SKM-1 (cell line): ENCODE data around the gene NPAS4.
"Not testable (repeated sequence)": the region's sequence is repeated elsewhere in the genome, so short reads cannot be mapped to it uniquely, and the experiment has no call there.

Experiments
- DNase-seq: peaks from one replicate; lab custom pipeline; 2025; ENCODE audit not compliant: unreplicated experiment; lab: John Stamatoyannopoulos, UW

NPAS4 gene

DNA sequence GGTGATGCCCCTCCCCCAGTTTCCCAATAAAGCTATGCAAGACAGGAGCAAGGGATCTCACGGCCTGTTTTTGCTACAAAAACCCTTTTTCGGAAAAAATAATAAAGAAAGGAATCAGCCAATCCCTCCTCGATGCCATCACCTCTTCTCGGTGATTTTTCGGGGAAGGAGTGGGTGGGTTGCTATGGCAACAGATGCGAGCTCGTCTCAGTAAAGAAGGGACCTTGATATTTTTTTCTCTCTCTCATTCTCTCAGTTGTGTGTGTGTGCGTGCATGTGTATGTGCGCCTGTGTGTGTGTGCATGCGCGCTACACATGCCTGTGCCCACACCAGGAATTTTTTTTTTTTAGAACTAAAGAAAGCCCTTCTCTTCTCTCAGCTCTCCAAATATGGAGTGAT lies 3.8 kb upstream of the NPAS4 start:
- no peak for DNase-seq

DNA sequence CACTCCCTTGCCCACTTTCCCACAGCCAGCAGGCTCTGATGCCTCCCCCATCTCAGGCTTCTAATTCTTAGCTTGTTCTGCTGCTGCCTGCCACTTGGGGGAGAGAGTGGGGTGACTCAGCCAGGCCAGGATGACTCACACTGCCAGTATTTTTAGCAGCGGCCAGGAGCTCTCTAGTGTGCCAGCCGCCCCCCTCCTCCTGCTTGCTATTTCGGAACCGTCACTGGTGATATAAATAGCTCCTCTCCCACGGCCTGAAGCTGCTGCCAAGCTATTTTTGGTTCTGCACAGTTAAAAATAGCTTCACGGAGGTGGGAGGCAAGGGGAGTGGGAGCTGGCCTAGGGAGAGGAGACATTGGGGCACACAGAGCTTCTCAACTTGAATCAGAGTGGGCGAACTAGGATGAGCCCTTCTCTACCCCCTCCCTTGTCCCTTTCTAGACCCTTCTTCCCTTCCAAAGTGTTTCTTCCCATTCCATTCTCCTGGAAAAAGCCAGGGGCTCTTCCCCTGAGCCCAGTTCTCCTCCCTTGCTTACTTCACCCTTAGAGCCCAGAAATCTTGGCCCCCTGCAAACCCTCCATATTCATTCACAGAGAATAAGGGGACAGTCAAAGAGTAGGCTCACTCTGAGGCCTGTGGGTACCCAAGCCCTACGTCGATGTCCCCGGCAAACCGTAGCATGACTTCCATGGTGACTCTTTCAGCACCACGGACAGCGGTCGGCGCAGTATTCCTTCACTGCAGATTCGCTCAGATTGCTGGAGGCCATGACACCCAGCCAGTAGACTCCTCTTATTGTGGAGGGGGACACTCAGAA lies 2.5 kb upstream of the NPAS4 start:
- DNase-seq: peak; percentile 7

DNA sequence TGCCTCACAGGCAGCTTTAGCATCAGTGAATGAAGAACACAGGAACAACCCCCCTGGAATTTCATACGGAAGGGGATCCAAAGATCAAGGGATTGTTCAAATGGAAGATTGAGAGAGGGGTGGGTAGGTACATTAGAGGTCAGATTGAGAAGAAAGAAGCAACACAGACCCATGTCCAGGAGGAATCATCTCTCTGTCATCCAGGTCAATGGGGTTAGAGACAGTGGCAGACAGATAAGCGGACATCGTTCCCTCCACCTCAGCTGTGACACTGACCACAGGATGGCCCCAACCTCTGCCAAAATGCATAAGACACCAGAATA lies 1.9 kb upstream of the NPAS4 start:
- DNase-seq: no peak

DNA sequence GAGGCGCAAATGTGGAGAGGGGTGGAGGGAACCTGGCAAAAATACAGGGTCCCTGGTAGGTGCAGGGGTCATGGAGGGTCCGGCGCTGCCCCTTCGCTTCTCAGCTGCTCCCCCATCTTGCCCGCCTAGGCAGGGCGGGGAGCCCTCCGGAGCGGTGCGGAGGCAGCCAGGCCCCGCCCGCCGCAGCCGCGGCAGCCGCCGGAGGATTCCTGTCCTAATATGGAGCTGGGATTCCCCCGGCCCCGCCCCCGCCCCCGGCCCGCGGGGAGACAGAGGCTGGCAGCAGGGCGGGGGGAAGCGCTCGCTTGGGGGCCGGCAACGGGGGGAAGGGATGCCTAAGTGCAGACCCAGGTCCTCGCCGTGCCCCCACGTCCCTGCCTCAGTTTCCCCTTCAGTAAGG lies 1.0 kb upstream of the NPAS4 start:
- no peak for DNase-seq

DNA sequence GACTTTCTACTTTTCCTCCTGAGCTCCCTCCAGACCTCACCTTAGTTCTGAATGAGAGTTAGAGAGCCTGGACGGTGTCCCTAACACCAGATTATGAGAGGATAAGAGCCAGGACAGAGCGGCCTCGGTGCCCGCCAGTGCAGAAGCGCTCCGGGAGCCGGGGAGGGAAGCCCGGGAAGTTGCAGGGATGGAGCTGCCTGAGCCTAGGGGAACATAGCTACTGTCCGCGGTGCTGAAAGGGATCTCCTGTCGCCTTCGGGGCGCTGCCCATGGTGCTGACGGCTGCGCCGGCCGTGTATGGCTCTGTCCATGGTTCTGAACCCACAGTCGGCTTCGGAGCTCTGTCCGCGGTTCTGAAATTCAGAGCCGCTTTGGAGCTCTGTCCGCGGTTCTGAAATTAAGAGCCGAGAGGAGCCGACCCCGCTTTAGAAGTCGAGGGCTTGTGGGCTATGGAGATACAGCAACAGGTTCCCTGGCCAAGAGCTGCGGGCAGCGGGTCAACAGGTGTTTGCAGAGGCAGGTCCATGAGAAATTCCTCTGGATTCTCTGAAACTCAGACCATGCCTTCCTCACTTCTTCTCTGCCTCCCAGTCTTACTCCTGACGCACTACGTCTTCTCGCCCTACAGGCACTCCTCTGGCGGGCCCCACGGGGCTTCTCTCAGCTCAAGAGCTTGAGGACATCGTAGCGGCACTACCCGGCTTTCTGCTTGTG lies 814 bp downstream of the NPAS4 start:
- DNase-seq: peak; percentile 18

DNA sequence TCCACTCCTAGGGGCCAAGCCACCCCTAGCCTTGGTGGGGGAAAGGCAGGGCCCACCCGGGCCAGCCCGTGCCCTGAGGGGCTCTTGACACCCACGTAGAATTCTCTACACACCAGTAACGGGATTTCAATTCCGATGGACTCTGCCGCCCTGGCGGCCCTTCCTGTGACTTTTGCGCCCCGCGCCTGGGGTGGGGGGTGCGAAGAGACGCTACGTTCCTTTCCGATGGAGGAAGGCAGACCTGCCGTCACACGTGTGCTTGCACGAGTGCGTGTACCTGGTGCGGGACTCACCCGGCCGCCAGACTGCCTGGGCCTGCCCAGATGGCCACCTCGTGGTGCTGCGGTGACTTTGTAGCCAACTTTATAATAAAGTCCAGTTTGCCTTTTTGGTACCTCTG lies 5.5 kb downstream of the NPAS4 start:
- no peak for DNase-seq

DNA sequence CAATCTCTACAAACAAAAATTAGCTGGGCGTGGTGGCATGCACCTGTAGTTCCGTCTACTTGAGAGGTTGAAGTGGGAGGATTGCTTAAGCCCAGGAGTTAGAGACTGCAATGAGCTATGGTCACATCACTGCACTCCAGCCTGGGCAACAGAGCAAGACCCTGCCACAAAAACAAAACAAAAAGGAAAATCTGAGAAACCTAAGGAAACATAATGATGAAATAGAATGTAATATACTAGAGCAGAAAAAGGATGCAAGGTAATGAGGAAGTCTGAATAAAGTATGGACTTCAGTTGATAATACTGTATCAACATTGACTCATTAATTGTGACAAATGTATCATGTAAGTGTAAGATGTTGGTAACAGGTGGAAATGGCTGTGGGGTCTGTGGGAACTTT lies 8.1 kb downstream of the NPAS4 start:
- no peak for DNase-seq

DNA sequence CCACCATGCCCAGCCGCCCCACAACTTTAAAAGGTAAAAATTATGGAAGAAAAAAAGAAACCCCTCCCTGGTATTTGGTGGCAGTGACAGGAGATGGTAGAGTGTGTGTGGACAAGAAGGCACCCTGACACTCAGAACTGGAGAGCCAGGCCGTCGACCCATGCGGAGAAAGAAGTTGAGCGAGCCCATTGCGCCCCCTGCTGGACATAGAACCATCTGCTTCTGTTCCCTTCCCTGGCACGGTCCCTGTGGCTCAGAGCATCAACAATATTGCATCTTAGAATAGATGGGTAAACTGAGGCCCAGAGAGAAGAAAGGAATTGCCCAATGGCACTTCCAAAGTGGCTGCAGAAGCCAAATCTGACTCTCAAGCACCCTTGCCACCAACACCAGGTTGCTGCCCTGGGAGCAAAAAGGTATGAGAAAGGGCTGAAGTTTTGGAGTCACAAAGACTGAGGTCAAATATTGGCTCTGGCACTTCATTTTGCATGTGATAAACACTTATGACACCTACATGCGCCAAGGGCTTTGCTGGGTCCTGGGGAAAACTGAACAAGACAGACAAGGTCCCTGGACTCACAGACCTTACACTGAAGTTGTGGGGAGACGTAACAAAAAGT lies 9.3 kb downstream of the NPAS4 start:
- DNase-seq: peak; percentile 72

DNA sequence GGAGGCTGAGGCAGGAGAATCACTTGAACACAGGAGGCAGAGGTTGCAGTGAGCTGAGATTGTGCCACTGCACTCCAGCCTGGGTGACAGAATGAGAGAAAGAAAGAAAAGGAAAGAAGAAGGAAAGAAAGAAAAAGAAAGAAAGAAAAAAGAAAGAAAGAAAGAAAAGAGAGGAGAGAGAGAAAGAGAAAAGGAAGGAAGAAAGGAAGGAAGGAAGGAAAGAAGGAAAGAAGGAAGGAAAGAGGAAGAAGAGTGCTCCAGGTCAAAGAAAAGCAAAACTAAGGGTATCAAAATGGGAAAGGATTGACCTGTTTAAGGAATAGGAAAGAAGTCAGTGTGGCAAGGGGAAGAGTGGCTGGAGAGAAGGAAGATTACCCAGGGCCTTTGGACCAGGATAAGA lies 10.5 kb downstream of the NPAS4 start:
- not testable (repeated sequence) for DNase-seq

DNA sequence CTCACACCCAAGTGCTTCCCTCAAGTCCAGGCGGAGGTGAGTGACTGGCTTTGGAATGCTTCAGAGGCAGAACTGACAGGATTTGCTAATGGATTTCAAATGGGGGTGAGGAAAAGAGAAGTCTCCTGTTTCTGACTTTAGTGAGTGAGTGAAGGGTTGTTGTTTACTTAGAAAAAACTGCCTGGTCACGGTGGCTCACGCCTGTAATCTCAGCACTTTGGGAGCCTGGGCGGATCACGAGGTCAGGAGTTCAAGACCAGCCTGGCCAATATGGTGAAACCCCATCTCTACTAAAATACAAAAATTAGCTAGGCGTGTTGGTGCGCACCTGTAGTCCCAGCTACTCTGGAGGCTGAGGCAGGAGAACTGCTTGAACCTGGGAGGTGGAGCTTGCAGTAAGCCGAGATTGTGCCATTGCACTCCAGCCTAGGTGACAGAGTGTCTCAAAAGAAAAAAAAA lies 11.1 kb downstream of the NPAS4 start:
- not testable (repeated sequence) for DNase-seq

DNA sequence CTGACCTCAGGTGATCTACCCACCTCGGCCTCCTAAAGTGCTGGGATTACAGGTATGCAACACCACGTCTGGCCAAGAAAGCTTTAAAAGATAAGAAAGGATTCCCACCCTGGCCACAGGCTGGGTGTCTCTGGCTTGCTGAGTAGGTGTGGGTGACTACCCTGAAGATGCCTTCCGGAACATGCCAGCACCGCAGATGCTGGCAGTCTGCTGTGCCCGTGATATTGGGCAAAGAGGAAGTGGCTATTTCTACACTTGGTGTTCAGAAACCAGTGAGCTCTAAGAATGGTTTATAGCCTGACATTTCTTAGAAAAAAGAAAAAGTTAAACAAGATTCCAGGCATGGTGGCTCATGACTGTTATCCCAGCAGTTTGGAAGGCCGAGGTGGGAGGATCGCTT lies 11.8 kb downstream of the NPAS4 start:
- no peak for DNase-seq

DNA sequence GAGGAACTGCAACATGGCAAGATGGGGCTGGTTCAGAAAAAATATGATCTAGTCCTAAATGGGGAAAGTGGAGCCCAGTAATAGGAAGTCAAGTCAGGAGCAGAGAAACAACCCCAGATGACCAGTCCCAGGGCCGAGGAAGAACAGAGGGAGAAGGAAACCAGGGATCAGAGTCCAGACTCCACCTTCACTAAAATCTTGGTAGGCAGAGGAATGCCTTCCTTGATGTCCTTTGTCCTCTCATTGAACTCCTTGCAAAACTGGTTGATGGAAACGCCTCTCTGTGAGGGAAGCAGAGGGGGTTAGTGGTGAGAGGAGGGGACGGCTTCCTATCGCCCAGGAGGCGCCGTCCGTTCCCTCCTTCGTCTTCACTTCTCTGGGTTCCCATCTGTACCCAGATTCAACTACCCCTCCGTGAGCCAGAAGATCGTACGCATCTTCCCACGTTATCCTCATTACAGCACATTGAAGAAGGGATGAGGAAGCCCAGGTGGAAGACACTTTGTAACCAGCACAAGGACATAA lies 17.2 kb downstream of the NPAS4 start:
- DNase-seq: no peak

DNA sequence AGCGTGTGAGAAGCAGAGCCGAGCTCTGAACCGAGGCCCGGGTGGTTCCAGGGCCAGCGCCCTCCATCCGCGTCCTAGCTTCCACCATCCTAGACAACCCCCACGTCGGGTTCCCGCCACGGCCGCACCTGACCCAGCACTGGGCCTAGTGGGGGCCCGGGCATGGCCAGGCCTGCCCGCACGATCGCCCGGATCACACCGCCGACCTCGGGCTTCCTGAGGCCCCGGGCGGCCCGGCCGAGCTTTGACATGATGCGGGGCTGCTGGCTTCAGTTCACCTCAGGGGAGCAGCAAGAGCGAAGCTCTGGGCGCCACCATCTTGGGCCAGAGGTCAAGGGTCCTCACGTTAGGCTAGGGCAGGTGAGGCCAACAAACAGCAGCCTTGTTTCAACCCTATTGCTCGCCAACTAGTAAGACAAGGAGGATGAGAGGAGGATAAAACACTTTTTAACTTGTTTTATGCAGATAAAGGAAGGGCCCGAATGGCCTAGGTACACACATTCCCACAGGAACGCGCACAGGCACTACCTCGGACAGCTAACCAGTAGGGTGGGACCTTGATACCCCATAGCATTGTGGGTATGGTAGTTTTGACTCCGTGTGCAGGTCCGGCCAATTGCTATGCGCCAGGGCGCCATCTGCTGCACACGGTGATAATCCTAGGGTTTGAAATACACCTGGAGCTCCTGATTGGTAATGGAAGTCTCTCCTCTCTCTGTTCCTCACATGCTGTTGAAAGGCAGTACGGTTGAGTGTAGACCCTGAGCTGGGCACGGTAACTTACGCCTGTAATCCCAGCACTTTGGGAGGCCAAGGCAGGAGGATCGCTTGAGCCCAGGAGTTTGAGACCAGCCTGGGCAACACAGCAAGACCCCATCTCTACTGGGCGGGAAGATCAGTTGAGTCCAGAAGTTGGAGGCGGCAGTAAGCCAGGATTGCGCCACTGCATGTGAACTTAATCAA lies 17.9 kb downstream of the NPAS4 start, which contains the start of gene MRPL11:
MRPL11 (minus strand) TSS at position 345 of the 963 bp plus-strand sequence; CDS start at position 251, 94 bp downstream.
- peak; percentile 91 for DNase-seq

DNA sequence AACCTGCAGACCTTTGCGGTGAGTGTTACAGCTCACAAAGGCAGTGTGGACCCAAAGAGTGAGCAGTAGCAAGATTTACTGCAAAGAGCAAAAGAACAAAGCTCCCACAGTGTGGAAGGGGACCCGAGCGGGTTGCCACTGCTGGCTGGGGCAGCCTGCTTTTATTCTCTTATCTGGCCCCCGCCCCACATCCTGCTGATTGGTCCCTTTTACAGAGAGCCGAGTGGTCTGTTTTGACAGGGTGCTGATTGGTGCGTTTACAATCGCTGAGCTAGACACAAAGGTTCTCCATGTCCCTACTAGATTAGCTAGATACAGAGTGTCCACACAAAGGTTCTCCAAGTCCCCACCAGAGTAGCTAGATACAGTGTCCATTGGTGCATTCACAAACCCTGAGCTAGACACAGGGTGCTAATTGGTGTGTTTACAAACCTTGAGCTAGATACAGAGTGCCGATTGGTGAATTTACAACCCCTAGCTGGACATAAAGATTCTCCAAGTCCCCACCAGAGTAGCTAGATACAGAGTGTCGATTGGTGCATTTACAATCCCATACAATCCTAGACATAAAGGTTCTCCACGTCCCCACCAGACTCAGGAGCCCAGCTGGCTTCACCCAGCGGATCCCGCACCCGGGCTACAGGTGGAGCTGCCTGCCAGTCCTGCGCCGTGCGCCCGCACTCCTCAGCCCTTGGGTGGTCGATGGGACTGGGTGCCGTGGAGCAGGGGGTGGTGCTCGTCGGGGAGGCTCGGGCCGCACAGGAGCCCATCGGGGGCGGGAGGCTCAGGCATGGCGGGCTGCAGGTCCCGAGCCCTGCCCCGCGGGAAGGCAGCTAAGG lies 19.5 kb downstream of the NPAS4 start:
- not testable (repeated sequence) for DNase-seq

DNA sequence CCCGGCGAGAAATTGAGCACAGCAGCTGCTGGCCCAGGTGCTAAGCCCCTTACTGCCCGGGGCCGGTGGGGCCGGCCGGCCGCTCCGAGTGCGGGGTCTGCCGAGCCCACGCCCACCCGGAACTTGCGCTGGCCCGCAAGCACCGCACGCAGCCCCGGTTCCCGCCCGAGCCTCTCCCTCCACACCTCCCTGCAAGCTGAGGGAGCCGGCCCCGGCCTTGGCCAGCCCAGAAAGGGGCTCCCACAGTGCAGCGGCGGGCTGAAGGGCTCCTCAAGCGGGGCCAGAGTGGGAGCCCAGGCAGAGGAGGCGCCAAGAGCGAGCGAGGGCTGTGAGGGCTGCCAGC lies 20.1 kb downstream of the NPAS4 start:
- not testable (repeated sequence) for DNase-seq

DNA sequence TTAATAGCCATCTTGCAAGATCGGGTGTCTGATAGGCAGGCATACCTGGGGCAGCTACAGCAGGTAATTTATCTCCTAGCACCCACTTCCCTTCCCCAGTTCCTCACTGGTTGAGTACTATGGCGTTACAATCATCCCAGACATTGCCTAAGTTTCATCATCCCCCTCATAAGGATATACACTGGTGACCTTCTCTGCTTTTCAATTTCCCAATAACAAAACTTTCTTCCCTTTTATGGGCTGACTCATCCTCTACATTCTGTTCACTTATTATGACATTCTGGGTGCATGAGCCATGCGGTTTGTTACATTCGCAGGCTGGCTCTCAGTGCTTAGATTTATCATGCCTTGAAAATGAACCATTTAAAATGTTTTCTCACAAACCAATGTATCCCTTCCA lies 22.8 kb downstream of the NPAS4 start:
- DNase-seq: peak; percentile 96

DNA sequence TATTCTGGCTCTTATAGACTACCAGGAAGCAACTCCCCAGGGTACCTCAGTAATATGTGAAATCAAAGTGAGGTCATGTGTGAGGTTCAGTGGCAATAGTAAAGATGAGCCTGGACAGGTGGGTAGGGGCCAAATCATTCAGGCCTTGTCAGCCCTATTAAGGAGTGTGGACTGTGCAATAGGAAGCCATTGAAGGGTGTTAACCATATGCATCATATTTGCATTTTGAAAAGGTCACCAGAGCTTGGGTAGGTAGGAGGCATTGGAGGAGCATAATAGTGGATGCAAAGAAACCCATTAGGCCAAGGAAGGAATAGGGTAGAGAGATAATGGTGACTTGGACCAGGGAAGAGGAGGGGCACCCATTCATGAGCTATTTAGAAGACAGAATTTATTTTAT lies 26.2 kb downstream of the NPAS4 start:
- DNase-seq: no peak

DNA sequence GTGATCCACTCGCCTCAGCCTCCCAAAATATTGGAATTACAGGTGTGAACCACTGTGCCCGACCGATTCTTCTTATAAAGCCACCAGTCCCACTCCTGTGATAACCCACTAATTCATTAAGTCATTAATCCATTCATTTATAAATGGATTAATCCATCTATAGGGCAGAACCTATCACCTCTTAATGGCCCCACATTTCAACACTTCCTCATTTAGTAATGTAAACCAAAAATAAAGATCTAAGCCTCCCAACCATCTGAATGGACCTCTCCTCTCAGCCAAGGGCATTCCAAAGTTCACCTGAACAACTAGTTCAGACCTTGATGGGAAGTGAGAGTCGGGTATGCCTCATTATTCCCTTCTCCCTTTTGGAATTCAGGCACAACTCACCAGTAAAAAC lies 27.7 kb downstream of the NPAS4 start:
- DNase-seq: no peak

DNA sequence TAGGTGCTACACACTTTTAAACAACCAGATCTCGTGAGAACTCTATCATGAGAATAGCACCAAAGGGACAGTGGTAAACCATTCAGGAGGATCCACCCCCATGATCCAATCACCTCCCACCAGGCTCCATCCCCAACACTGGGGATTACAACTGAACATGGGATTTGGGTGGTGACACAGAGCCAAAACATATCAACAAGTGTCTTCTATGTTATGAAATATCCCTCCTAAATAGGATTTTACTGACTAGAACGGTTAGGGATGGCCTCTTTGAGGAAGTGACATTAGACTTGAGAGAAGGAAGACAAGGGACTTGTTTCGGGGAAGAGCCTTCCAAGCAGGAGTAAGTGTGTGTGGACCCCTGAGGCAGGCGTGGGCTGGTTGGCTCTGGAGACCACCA lies 29.7 kb downstream of the NPAS4 start:
- DNase-seq: peak; percentile 44

DNA sequence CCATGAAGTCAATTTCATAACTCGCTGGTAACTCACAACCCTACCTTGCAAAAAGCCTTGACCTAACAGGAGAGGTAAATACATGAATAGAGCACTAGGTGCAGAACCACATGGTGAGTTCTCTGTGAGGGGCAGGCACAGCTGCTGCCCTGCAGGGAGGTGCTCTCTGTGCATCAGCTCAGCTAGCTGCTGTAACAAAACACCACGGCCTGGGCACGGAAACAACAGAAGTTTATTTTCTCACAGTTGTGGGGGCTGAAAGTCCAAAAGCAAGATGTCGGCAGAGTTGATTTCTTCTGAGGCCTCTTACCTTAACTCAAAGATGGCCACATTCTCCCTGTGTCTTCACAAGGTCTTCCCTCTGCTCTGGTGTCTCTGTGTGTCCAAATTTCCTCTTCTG lies 30.8 kb downstream of the NPAS4 start:
- DNase-seq: no peak
